Renal pelvis (tissue), 4 donors: ENCODE results near the gene TNFAIP8L1. TPM values are rescaled to one million over a fixed set of nuclear protein-coding genes. Genes with fewer than 3 reads are reported as not detected.

Experiments used
- DNase-seq: peaks from one replicate; pipeline ENCODE4 v3.0.0-alpha.2; 2013
- polyA plus RNA-seq, 3 donors: library from polyadenylated mRNA; unstranded; fragments of 120-200 nt; gene quantifications; one replicate each; pipeline ENCODE4 v1.2.1, GENCODE V29; 2013; ENCODE audit not compliant: insufficient read length in 3 of 3

The TNFAIP8L1 gene
- polyA plus RNA-seq, 3 donors: 13.3 to 15.1 (median 13.5) TPM

GRCh38 chr19:4642625-4643024 is 3.3 kb downstream of the TNFAIP8L1 start:
- no peak for DNase-seq

- no peak for DNase-seq
These were observed 6.4 kb downstream of the TNFAIP8L1 start for GRCh38 chr19:4645718-4646117.

- DNase-seq: no peak
These were observed 8.6 kb downstream of the TNFAIP8L1 start for GRCh38 chr19:4647676-4648644.

GRCh38 chr19:4649392-4650047 is 10.2 kb downstream of the TNFAIP8L1 start:
- DNase-seq: no peak

GRCh38 chr19:4650159-4650558 is 10.8 kb downstream of the TNFAIP8L1 start:
- no peak for DNase-seq

- DNase-seq: no peak
These were observed 12.8 kb downstream of the TNFAIP8L1 start for GRCh38 chr19:4652075-4652474.

GRCh38 chr19:4653793-4654436 is 14.6 kb downstream of the TNFAIP8L1 start:
- DNase-seq: no peak

- DNase-seq: no peak
These were observed 15.4 kb downstream of the TNFAIP8L1 start for GRCh38 chr19:4654437-4655361.

- DNase-seq: no peak
These were observed 16.8 kb downstream of the TNFAIP8L1 start for GRCh38 chr19:4656102-4656501.

GRCh38 chr19:4657262-4657661 is 17.9 kb downstream of the TNFAIP8L1 start:
- DNase-seq: no peak

GRCh38 chr19:4657835-4658234 is 18.5 kb downstream of the TNFAIP8L1 start:
- no peak for DNase-seq

- DNase-seq: no peak
These were observed 21.0 kb downstream of the TNFAIP8L1 start for GRCh38 chr19:4660181-4660791.

- no peak for DNase-seq
These were observed 21.7 kb downstream of the TNFAIP8L1 start for GRCh38 chr19:4660993-4661392.

- DNase-seq: no peak
These were observed 22.8 kb downstream of the TNFAIP8L1 start for GRCh38 chr19:4662020-4662695.

GRCh38 chr19:4662812-4663211 is 23.5 kb downstream of the TNFAIP8L1 start:
- no peak for DNase-seq

- no peak for DNase-seq
These were observed 25.3 kb downstream of the TNFAIP8L1 start for GRCh38 chr19:4664642-4665041.

GRCh38 chr19:4669723-4670480 is 30.6 kb downstream of the TNFAIP8L1 start, which contains the start of gene MYDGF:
TSS of gene MYDGF (minus strand) at chr19:4670342. CDS start at chr19:4670334, 8 bp downstream.
- peak; percentile 86 for DNase-seq

- no peak for DNase-seq
These were observed 32.0 kb downstream of the TNFAIP8L1 start for GRCh38 chr19:4671185-4671851.

- DNase-seq: no peak
These were observed 33.9 kb downstream of the TNFAIP8L1 start for GRCh38 chr19:4673216-4673615.
